OCI-LY7 (cell line): ENCODE data around the gene UBC.
"Not testable (repeated sequence)": the region's sequence is repeated elsewhere in the genome, so short reads cannot be mapped to it uniquely, and the experiment has no call there.

Experiments used
- CTCF ChIP-seq: fragments of 200-600 bp; sonication (generic); conservative IDR thresholded peaks from 2 replicates; pipeline ENCODE4 v1.5.1; 2014; ENCODE audit warnings: mild to moderate bottlenecking, antibody characterized with exemption, low read length, moderate library complexity, mixed read lengths
- EZH2phosphoT487 ChIP-seq: fragments of 200-600 bp; sonication (generic); IDR thresholded peaks from 2 replicates; pipeline ENCODE4 v1.6.1; 2018; ENCODE audit warnings: low read depth, borderline replicate concordance, mild to moderate bottlenecking, mixed run types, antibody characterized with exemption, low read length, moderate library complexity, mixed read lengths

- not testable (repeated sequence) for TF ChIP-seq CTCF, EZH2phosphoT487
Observed at GRCh38 chr12:124925782-124926181, 11.3 kb upstream of the UBC start.
